Rectal smooth muscle tissue (tissue), 1 donor: ENCODE measurements around the gene PLA2G2E.

Experiments
- H3K27ac ChIP-seq: one replicate; pipeline ENCODE4 v1.7.0; 2013; ENCODE audit warnings: low read depth, low read length, inconsistent platforms
- H3K27me3 ChIP-seq: one replicate; pipeline ENCODE4 v1.7.0; 2013; ENCODE audit warnings: low read length; ENCODE audit not compliant: control insufficient read depth, insufficient read depth
- H3K36me3 ChIP-seq: one replicate; pipeline ENCODE4 v1.7.0; 2013; ENCODE audit warnings: low read length; ENCODE audit not compliant: control insufficient read depth, insufficient read depth
- H3K4me1 ChIP-seq: one replicate; pipeline ENCODE4 v1.7.0; 2013; ENCODE audit warnings: low read length; ENCODE audit not compliant: control insufficient read depth, insufficient read depth
- H3K4me3 ChIP-seq: one replicate; pipeline ENCODE4 v1.7.0; 2013; ENCODE audit warnings: low read length
- H3K9ac ChIP-seq: one replicate; pipeline ENCODE4 v1.7.0; 2013; ENCODE audit warnings: low read length

PLA2G2E gene

GRCh38 chr1:19925342-19926070 lies 2.1 kb upstream of the PLA2G2E start:
- Histone ChIP-seq H3K27me3 (no peaks in the 10 kb centered on the region), H3K4me1 (no peaks in the 10 kb centered on the region), H3K36me3 (no peaks in the 10 kb centered on the region), H3K9ac (no peak overlapping the region), H3K4me3 (no peak overlapping the region), H3K27ac (no peak overlapping the region)

DNA sequence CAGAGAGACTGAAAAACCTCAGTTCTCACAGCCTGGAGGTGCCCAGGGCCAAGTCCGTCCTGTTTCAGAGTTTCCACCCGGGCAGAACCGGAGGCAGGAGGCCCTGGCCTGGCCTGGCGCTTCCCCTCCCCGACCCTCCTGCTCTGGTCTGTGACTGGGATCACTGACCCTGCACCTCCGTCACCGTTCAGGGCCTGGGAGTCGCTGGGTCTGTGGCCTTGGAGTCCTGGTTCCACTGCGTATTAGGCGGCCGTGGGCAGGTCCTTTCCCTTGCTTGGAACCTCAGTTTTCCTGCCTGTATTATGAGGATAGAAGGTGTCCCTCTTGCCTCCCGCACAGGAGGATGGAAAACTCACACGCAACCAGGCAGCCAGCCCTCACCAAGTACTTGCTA lies 533 bp upstream of the PLA2G2E start:
- Histone ChIP-seq H3K9ac (no peak overlapping the region), H3K36me3 (no peaks in the 10 kb centered on the region), H3K4me3 (no peak overlapping the region), H3K4me1 (no peaks in the 10 kb centered on the region), H3K27ac (no peak overlapping the region), H3K27me3 (no peaks in the 10 kb centered on the region)

DNA sequence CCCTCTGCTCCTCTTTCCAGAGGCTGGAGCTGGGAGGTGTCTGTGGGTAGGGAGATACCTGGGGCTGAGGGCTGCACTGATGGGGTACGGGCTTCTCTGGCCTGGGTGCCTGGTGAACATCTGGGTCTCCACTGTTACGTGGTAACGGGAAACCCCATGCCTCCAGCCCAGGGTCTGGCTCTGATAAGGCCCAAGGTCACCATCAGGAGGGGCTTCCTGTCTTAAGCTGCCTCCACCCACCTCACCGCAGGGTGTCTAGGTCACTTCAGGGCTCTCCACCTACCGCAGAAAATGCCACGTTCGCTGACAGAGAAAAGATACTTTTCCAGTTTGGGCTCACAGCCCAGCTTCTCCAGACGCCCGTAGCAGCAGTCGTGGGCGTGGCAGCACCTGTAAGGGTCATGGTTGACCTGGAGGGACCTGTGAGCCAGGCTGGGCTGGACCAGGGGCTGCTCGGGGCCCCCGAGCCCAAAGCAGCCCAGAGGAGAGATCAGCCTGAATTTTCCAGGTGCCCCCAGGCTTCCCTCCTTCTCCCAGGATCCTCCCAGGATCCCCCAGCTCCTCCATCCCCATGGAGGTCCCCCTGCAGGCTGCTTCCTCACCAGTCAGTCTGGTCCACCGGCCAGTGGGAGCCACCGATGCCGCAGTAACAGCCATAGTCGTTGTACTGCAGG lies 1.3 kb downstream of the PLA2G2E start:
- Histone ChIP-seq H3K4me1 (no peaks in the 10 kb centered on the region), H3K27ac (no peak overlapping the region), H3K27me3 (no peaks in the 10 kb centered on the region), H3K9ac (no peak overlapping the region), H3K4me3 (no peak overlapping the region), H3K36me3 (no peaks in the 10 kb centered on the region)

- Histone ChIP-seq H3K27me3 (no peaks in the 10 kb centered on the region), H3K4me3 (no peak overlapping the region), H3K4me1 (no peaks in the 10 kb centered on the region), H3K9ac (no peak overlapping the region), H3K36me3 (no peaks in the 10 kb centered on the region), H3K27ac (no peak overlapping the region)
These were observed 2.1 kb downstream of the PLA2G2E start for GRCh38 chr1:19921310-19921709.

DNA sequence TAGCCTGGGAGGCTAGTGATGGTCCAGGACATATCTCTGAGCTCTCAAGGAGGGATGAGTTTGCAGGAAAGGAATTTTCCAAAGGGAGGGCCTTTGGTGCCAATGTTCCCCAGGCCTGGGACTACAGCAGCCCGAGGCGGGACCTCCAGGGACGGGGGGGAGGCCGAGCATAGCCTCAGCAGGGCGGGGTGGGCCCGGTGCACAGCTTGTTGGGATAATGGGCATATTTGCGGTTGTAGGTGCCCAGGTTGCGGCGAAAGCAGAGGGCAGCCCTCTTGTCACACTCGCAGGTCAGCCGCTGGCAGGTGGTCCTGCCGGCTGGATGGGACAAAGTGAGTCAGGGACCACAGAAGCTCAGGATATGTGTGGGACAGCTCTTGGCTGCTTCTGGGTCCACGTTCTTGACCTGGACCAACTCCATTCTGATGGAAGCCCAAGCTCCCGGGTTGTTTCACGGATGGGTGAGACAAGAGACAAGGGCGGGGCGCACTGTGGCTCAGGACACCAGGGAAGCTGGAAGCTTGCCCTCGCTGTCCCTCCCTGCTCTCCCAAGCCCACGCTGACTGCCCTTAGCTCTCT lies 3.2 kb downstream of the PLA2G2E start:
- H3K9ac ChIP-seq, result no peak overlapping the region
- no peak overlapping the region for H3K4me3 ChIP-seq
- H3K27me3 ChIP-seq, result no peaks in the 10 kb centered on the region
- no peaks in the 10 kb centered on the region for H3K36me3 ChIP-seq
- no peaks in the 10 kb centered on the region for H3K4me1 ChIP-seq
- no peak overlapping the region for H3K27ac ChIP-seq

DNA sequence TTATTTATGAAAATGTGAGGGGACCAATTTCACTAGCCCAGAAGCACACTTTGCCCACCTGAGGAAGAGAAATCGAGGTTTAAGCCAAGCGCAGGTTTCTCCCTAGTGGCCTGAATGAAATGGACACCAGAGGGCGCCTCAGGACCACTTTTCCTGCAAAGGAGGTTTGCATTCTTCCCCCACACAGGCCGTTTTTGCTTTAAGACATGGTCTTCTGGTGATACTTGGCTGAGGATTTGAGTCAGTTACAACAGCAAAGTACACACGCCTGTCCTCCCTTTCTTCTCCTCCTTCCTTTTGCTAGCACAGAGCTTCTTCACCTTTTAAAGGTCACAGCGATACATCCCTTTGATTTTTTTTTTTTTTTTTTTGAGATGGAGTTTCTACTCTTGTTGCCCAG lies 5.4 kb downstream of the PLA2G2E start:
- no peak overlapping the region for H3K9ac ChIP-seq
- peaks cover 14% of the 10 kb centered on the region for H3K36me3 ChIP-seq
- H3K4me3 ChIP-seq, result no peak overlapping the region
- no peak overlapping the region for H3K27ac ChIP-seq
- H3K27me3 ChIP-seq, result no peaks in the 10 kb centered on the region
- no peaks in the 10 kb centered on the region for H3K4me1 ChIP-seq

DNA sequence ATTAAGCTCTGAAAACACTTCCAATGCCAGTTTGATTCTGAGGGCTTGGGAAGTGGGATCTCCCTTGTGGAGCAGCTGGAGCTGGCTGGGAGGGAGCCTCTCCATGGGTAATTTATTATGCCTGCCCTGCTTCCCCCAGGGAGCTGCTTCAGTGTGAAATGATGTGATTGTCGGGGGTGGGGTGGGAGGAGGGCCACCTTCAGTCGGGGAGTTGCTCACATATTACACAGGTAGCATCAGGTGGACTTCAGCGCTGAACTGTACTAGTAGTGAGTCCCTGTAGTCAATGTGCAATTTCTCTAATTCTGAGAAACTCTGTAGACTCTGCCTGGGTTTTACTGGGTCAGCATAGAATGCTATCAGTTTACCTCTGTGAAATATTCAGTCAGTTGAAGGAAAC lies 12.8 kb downstream of the PLA2G2E start:
- Histone ChIP-seq H3K36me3 (peaks cover 51% of the 10 kb centered on the region), H3K27me3 (no peaks in the 10 kb centered on the region), H3K4me3 (no peak overlapping the region), H3K9ac (no peak overlapping the region), H3K27ac (no peak overlapping the region), H3K4me1 (no peaks in the 10 kb centered on the region)

GRCh38 chr1:19909971-19910370 lies 13.4 kb downstream of the PLA2G2E start:
- H3K9ac ChIP-seq, result no peak overlapping the region
- no peak overlapping the region for H3K27ac ChIP-seq
- H3K27me3 ChIP-seq, result no peaks in the 10 kb centered on the region
- H3K4me3 ChIP-seq, result no peak overlapping the region
- H3K4me1 ChIP-seq, result no peaks in the 10 kb centered on the region
- peaks cover 51% of the 10 kb centered on the region for H3K36me3 ChIP-seq

- Histone ChIP-seq H3K27me3 (no peaks in the 10 kb centered on the region), H3K27ac (no peak overlapping the region), H3K4me1 (no peaks in the 10 kb centered on the region), H3K36me3 (peaks cover 49% of the 10 kb centered on the region), H3K4me3 (no peak overlapping the region), H3K9ac (no peak overlapping the region)
These were observed 14.0 kb downstream of the PLA2G2E start for GRCh38 chr1:19909392-19909791.

DNA sequence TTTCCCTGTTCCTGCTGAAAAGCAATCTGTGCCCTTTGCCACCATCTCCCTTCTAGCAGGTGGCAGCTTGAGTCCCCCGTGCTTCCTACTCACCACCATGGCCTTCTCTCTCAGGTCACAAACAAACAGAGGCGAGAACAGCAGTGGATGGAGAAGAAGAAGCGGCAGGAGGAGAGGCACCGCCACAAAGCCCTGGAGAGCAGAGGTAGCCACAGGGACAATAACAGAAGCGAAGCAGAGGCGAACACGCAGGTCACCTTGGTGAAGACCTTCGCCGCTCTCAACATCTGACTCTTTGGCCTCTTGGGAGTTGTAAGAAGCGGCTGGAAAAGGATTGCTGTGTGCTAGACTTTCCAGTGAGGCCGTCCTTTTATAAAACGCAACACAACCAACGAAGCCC lies 16.0 kb downstream of the PLA2G2E start:
- H3K36me3 ChIP-seq, result peaks cover 45% of the 10 kb centered on the region

GRCh38 chr1:19903621-19904020 lies 19.8 kb downstream of the PLA2G2E start:
- peaks cover 38% of the 10 kb centered on the region for H3K36me3 ChIP-seq
- H3K4me3 ChIP-seq, result no peak overlapping the region
- H3K27me3 ChIP-seq, result no peaks in the 10 kb centered on the region
- no peak overlapping the region for H3K27ac ChIP-seq
- H3K4me1 ChIP-seq, result no peaks in the 10 kb centered on the region
- H3K9ac ChIP-seq, result no peak overlapping the region

More for the DNA sequence above, 16.0 kb downstream of the PLA2G2E start:
- no peaks in the 10 kb centered on the region for H3K4me1 ChIP-seq
- H3K9ac ChIP-seq, result no peak overlapping the region
- no peak overlapping the region for H3K27ac ChIP-seq
- H3K4me3 ChIP-seq, result no peak overlapping the region
- no peaks in the 10 kb centered on the region for H3K27me3 ChIP-seq

- Histone ChIP-seq H3K4me1 (no peaks in the 10 kb centered on the region), H3K27ac (no peak overlapping the region), H3K27me3 (no peaks in the 10 kb centered on the region), H3K9ac (no peak overlapping the region), H3K36me3 (peaks cover 23% of the 10 kb centered on the region), H3K4me3 (no peak overlapping the region)
These were observed 21.8 kb downstream of the PLA2G2E start for GRCh38 chr1:19901653-19902052.

DNA sequence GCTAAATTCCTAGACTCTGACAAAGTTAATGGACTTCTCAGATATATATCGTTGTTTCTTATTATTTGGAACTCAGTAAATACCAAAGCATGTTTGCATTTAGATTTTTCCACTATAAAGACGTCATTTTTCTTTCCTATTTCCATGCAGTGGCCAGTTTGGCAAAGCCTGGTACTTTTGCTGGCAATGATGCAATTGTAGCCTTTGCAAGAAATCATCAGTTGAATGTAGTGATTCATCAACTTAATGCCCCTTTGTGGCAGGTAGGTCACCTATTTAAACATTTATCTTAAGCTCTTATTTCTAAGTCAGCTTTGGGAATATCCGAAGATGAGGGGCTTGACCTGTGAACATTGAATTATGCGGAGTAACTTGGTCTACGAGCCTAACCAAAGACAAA lies 29.2 kb downstream of the PLA2G2E start:
- no peak overlapping the region for H3K4me3 ChIP-seq
- H3K4me1 ChIP-seq, result no peaks in the 10 kb centered on the region
- peaks cover 24% of the 10 kb centered on the region for H3K36me3 ChIP-seq
- H3K9ac ChIP-seq, result no peak overlapping the region
- no peak overlapping the region for H3K27ac ChIP-seq
- no peaks in the 10 kb centered on the region for H3K27me3 ChIP-seq
